ENCODE data around the gene SMIM3. TPM values are rescaled to one million over a fixed set of nuclear protein-coding genes. Genes with fewer than 3 reads are reported as not detected.

SMIM3 gene
- total and polyA plus RNA-seq, 2 of the 8 experiments (the other 6 are each of a cell fraction or from before 2014, with no cell fraction given): 10.4 to 15.7 TPM

DNA sequence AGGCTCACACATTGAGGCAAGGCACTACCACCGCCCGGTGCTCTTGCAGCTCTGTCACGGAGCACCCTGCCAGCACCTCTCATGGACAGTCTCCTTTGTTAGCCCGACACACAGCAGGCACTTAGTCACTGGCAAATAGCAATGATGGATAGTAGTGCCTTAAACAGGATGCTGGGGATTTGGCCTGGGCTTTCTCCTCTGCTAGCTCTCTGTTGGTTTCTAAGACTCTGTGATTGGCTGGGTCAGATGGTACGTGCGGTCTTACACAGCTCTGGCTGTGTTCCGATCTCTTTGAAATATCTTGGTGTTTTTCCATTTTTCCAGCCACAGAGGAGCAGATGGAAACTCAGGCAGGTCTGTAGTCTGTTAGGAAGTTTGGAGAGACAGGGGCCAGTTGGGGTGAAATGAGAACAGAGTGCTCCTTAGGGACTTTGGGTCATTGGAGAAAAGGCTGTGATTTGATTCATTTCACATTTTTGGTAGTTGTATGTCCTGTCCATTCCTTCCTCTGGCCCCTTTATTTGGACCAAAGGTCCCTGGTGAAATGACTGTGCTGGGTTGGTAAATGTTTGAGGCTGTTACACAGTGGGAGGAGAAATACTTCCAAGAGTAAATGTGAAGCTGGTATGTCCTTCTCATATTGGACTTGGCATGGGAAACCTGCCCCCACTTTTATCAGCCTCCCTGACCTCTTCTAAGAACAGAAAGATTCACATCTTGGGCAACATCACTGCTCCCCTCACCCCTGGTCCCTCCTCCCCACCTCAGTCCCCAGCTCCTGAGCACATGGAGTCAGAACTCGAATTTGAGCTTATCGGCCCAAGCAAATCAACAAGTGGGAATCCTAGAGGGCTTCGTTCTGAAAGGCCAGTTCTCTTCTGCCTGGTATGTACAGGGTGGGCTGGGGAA, 3.4 kb downstream of the SMIM3 start (continued):
- no peak for TF ChIP-seq RNF2 (IDR thresholded peaks at IDR 0.05; ENCODE audit: borderline replicate concordance, low read depth, low read length, missing control alignments, poor library complexity, severe bottlenecking)
- TF ChIP-seq POU5F1 (IDR thresholded peaks at IDR 0.05; ENCODE audit: low read depth, low read length): no peak
- TF ChIP-seq TEAD4 (IDR thresholded peaks at IDR 0.05; ENCODE audit: low read depth, low read length): no peak
